GM23338 (cell line): ENCODE measurements around the gene ABO. TPM values are rescaled to one million over a fixed set of nuclear protein-coding genes. Genes with fewer than 3 reads are reported as not detected.

Experiments used
- ATAC-seq: fragments of 200-7000 bp; cut with Tn5 transposase; 3 replicates; pipeline ENCODE4 v1.9.1; 2020
- DNase-seq: peaks from one replicate; pipeline ENCODE4 v3.0.0-alpha.2; 2015; ENCODE audit warnings: low spot score
- H2AFZ ChIP-seq: fragments of 200-600 bp; sonication (generic); 2 replicates; pipeline ENCODE4 v1.8.0; 2016; ENCODE audit warnings: antibody characterized with exemption, mild to moderate bottlenecking, moderate library complexity
- H3F3A ChIP-seq: fragments of 200-600 bp; sonication (generic); replicated peaks from 2 replicates; pipeline ENCODE4 v1.8.0; 2017; ENCODE audit warnings: antibody characterized with exemption, mixed run types, low read depth
- H3K27ac ChIP-seq: fragments of 200-600 bp; sonication (generic); 2 replicates; pipeline ENCODE4 v1.6.1; 2016; ENCODE audit warnings: low read depth
- H3K27me3 ChIP-seq: fragments of 200-600 bp; sonication (generic); 2 replicates; pipeline ENCODE4 v1.8.0; 2016; ENCODE audit warnings: mild to moderate bottlenecking, mixed run types, moderate library complexity; ENCODE audit not compliant: insufficient read depth
- H3K36me3 ChIP-seq: fragments of 200-600 bp; sonication (generic); 2 replicates; pipeline ENCODE4 v1.8.0; 2016; ENCODE audit warnings: mild to moderate bottlenecking; ENCODE audit not compliant: insufficient read depth
- H3K4me1 ChIP-seq: fragments of 200-600 bp; sonication (generic); 2 replicates; pipeline ENCODE4 v1.8.0; 2016; ENCODE audit warnings: mild to moderate bottlenecking, moderate library complexity; ENCODE audit not compliant: insufficient read depth
- H3K4me2 ChIP-seq: fragments of 200-600 bp; sonication (generic); 2 replicates; pipeline ENCODE4 v1.7.1; 2017; ENCODE audit warnings: mixed run types
- H3K4me3 ChIP-seq: fragments of 200-600 bp; sonication (generic); 2 replicates; pipeline ENCODE4 v1.6.1; 2016; ENCODE audit warnings: mixed run types
- H3K79me2 ChIP-seq: fragments of 200-600 bp; sonication (generic); replicated peaks from 2 replicates; pipeline ENCODE4 v1.8.0; 2017; ENCODE audit warnings: mild to moderate bottlenecking; ENCODE audit not compliant: insufficient read depth
- H3K9me2 ChIP-seq: fragments of 200-600 bp; sonication (generic); 2 replicates; pipeline ENCODE4 v1.8.0; 2017; ENCODE audit not compliant: insufficient read depth
- H4K20me1 ChIP-seq: fragments of 200-600 bp; sonication (generic); replicated peaks from 2 replicates; pipeline ENCODE4 v1.8.0; 2017; ENCODE audit warnings: mild to moderate bottlenecking; ENCODE audit not compliant: insufficient read depth
- H3K27ac Mint-ChIP-seq: 2 replicates; pipeline ENCODE4 v1.8.0; 2020; ENCODE audit warnings: inconsistent platforms, mild to moderate bottlenecking, moderate library complexity, mixed read lengths
- H3K27me3 Mint-ChIP-seq: 3 replicates; pipeline ENCODE4 v1.8.0; 2022; ENCODE audit warnings: low read depth, mild to moderate bottlenecking, moderate library complexity, mixed read lengths, inconsistent platforms; ENCODE audit not compliant: insufficient read depth, poor library complexity
- H3K36me3 Mint-ChIP-seq: 3 replicates; pipeline ENCODE4 v1.8.0; 2021; ENCODE audit warnings: low read depth, mild to moderate bottlenecking, inconsistent platforms, moderate library complexity, mixed read lengths
- H3K4me1 Mint-ChIP-seq: 3 replicates; pipeline ENCODE4 v1.8.0; 2020; ENCODE audit warnings: mild to moderate bottlenecking, inconsistent platforms, mixed read lengths
- H3K4me3 Mint-ChIP-seq: 3 replicates; pipeline ENCODE4 v1.8.0; 2021; ENCODE audit warnings: moderate library complexity, mild to moderate bottlenecking, inconsistent platforms, mixed read lengths
- H3K9me3 Mint-ChIP-seq: 3 replicates; pipeline ENCODE4 v1.8.0; 2020; ENCODE audit warnings: moderate library complexity, mild to moderate bottlenecking, inconsistent platforms, mixed read lengths
- CREB1 ChIP-seq: fragments of 250-450 bp; sonication (Bioruptor Pico); IDR thresholded peaks from 2 replicates; pipeline ENCODE4 v1.5.0; 2020; ENCODE audit warnings: low read depth, mild to moderate bottlenecking, moderate library complexity
- CTCF ChIP-seq, 2 experiments: fragments of 200-600 bp in 1 of 2; sonication (generic) in 1 of 2; conservative IDR thresholded peaks; 2 replicates each; pipeline versions ENCODE4 v1.5.1 to v1.6.1; 2016 to 2017; ENCODE audit warnings: antibody characterized with exemption in 2 of 2, low read depth in 2 of 2, mild to moderate bottlenecking in 2 of 2, moderate library complexity in 1 of 2
- ETS1 ChIP-seq: IDR thresholded peaks from 2 replicates; pipeline ENCODE4 v1.6.1; 2016; ENCODE audit warnings: antibody characterized with exemption
- EZH2 ChIP-seq: fragments of 200-600 bp; sonication (generic); IDR thresholded peaks from one replicate; pipeline ENCODE4 v1.8.0; 2017; ENCODE audit warnings: antibody characterized with exemption, mild to moderate bottlenecking, low read depth; ENCODE audit not compliant: unreplicated experiment
- EZH2phosphoT487 ChIP-seq: fragments of 200-600 bp; sonication (generic); IDR thresholded peaks from one replicate; pipeline ENCODE4 v1.8.1; 2018; ENCODE audit warnings: antibody characterized with exemption; ENCODE audit not compliant: unreplicated experiment
- JUNB ChIP-seq: IDR thresholded peaks from one replicate; pipeline ENCODE4 v1.6.1; 2016; ENCODE audit warnings: antibody characterized with exemption; ENCODE audit not compliant: unreplicated experiment
- NANOG ChIP-seq: IDR thresholded peaks from 2 replicates; pipeline ENCODE4 v1.6.1; 2016; ENCODE audit warnings: antibody characterized with exemption, borderline replicate concordance
- POLR2AphosphoS5 ChIP-seq: IDR thresholded peaks from 2 replicates; pipeline ENCODE4 v1.6.1; 2016; ENCODE audit warnings: antibody characterized with exemption, low read depth
- REST ChIP-seq: IDR thresholded peaks from one replicate; pipeline ENCODE4 v1.6.1; 2018; ENCODE audit warnings: antibody characterized with exemption; ENCODE audit not compliant: unreplicated experiment
- STAT1 ChIP-seq: IDR thresholded peaks from one replicate; pipeline ENCODE4 v1.6.1; 2016; ENCODE audit warnings: antibody characterized with exemption; ENCODE audit not compliant: unreplicated experiment
- ZNF114 ChIP-seq: fragments of 250-450 bp; sonication (Bioruptor Pico); IDR thresholded peaks from 2 replicates; pipeline ENCODE4 v1.5.0; 2020; ENCODE audit warnings: mild to moderate bottlenecking, moderate library complexity
- ZNF331 ChIP-seq: fragments of 250-450 bp; sonication (Bioruptor Pico); IDR thresholded peaks from 2 replicates; pipeline ENCODE4 v1.5.0; 2020; ENCODE audit warnings: low read depth, mild to moderate bottlenecking, moderate library complexity
- polyA plus RNA-seq: library from polyadenylated mRNA; unstranded; fragments of >200 nt; fragmentation: Nextera tagmentation; extraction: Ambion mirVana; gene quantifications from 2 replicates; pipeline ENCODE4 v1.2.1, GENCODE V29; 2016
- total RNA-seq: library from RNA; depleted of rRNA; stranded (reverse); fragments of >200 nt; shearing (Covaris generic); gene quantifications from 2 replicates; pipeline ENCODE4 v1.2.3, GENCODE V29; 2014
- TF ChIP-seq, protein P1 (sequence below): fragments of 250-450 bp; sonication (Bioruptor Pico); IDR thresholded peaks from 2 replicates; pipeline ENCODE4 v1.5.0; 2020; ENCODE audit warnings: mild to moderate bottlenecking, moderate library complexity

Gene ABO
- total and polyA plus RNA-seq, 2 experiments from 2014 or later = 0.28 to 0.34 TPM

- no peak overlapping the region for H3K4me3 ChIP-seq
- H3K27me3 ChIP-seq = peaks cover 33% of the 10 kb centered on the region
- Mint-ChIP-seq H3K4me1 (no peaks in the 10 kb centered on the region; the same call in 2 of the 3 replicates), H3K9me3 (peaks cover 37% of the 10 kb centered on the region), H3K36me3 (0 out of 3 replicates have a peak, but pooled peaks cover 6% of the 10 kb centered on the region), H3K27me3 (peaks cover 34% of the 10 kb centered on the region), H3K4me3 (no peak overlapping the region), H3K27ac (no peak overlapping the region)
- TF ChIP-seq JUNB (no peak), STAT1 (no peak), POLR2AphosphoS5 (no peak), EZH2 (no peak), EZH2phosphoT487 (no peak), REST (no peak), ZNF331 (CRISPR knock-in tag) (no peak), CTCF (conservative IDR thresholded peaks at IDR 0.05; ENCODE audit: low read depth in 2 of 2) (no peak), ETS1 (no peak), ZNF114 (no peak), CREB1 (CRISPR knock-in tag) (no peak), NANOG (no peak)
- TF ChIP-seq, protein P1, sequence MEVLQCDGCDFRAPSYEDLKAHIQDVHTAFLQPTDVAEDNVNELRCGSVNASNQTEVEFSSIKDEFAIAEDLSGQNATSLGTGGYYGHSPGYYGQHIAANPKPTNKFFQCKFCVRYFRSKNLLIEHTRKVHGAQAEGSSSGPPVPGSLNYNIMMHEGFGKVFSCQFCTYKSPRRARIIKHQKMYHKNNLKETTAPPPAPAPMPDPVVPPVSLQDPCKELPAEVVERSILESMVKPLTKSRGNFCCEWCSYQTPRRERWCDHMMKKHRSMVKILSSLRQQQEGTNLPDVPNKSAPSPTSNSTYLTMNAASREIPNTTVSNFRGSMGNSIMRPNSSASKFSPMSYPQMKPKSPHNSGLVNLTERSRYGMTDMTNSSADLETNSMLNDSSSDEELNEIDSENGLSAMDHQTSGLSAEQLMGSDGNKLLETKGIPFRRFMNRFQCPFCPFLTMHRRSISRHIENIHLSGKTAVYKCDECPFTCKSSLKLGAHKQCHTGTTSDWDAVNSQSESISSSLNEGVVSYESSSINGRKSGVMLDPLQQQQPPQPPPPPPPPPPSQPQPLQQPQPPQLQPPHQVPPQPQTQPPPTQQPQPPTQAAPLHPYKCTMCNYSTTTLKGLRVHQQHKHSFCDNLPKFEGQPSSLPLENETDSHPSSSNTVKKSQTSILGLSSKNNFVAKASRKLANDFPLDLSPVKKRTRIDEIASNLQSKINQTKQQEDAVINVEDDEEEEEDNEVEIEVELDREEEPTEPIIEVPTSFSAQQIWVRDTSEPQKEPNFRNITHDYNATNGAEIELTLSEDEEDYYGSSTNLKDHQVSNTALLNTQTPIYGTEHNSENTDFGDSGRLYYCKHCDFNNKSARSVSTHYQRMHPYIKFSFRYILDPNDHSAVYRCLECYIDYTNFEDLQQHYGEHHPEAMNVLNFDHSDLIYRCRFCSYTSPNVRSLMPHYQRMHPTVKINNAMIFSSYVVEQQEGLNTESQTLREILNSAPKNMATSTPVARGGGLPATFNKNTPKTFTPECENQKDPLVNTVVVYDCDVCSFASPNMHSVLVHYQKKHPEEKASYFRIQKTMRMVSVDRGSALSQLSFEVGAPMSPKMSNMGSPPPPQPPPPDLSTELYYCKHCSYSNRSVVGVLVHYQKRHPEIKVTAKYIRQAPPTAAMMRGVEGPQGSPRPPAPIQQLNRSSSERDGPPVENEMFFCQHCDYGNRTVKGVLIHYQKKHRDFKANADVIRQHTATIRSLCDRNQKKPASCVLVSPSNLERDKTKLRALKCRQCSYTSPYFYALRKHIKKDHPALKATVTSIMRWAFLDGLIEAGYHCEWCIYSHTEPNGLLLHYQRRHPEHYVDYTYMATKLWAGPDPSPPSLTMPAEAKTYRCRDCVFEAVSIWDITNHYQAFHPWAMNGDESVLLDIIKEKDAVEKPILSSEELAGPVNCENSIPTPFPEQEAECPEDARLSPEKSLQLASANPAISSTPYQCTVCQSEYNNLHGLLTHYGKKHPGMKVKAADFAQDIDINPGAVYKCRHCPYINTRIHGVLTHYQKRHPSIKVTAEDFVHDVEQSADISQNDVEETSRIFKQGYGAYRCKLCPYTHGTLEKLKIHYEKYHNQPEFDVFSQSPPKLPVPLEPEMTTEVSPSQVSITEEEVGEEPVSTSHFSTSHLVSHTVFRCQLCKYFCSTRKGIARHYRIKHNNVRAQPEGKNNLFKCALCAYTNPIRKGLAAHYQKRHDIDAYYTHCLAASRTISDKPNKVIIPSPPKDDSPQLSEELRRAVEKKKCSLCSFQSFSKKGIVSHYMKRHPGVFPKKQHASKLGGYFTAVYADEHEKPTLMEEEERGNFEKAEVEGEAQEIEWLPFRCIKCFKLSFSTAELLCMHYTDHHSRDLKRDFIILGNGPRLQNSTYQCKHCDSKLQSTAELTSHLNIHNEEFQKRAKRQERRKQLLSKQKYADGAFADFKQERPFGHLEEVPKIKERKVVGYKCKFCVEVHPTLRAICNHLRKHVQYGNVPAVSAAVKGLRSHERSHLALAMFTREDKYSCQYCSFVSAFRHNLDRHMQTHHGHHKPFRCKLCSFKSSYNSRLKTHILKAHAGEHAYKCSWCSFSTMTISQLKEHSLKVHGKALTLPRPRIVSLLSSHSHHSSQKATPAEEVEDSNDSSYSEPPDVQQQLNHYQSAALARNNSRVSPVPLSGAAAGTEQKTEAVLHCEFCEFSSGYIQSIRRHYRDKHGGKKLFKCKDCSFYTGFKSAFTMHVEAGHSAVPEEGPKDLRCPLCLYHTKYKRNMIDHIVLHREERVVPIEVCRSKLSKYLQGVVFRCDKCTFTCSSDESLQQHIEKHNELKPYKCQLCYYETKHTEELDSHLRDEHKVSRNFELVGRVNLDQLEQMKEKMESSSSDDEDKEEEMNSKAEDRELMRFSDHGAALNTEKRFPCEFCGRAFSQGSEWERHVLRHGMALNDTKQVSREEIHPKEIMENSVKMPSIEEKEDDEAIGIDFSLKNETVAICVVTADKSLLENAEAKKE (CRISPR knock-in tag) = no peak
- H3K4me2 ChIP-seq = no peak overlapping the region
- H4K20me1 ChIP-seq = no peaks in the 10 kb centered on the region
- no peak overlapping the region for H3K27ac ChIP-seq
- no peak overlapping the region for H2AFZ ChIP-seq
- no peaks in the 10 kb centered on the region for H3K79me2 ChIP-seq
- DNase-seq = no peak
- no peaks in the 10 kb centered on the region for H3K4me1 ChIP-seq
- H3K36me3 ChIP-seq = no peaks in the 10 kb centered on the region
- no peak for ATAC-seq
- no peaks in the 10 kb centered on the region for H3F3A ChIP-seq
- peaks cover 5% of the 10 kb centered on the region for H3K9me2 ChIP-seq
Measured at GRCh38 chr9:133280392-133280791, 5.4 kb upstream of the ABO start.
